Endothelial cell of umbilical vein (primary cell): ENCODE data around the gene TSKU. TPM values are rescaled to one million over a fixed set of nuclear protein-coding genes. Genes with fewer than 3 reads are reported as not detected.

Experiments used
- BruUV-seq: library from RNA; stranded (reverse); fragments of 400-500 nt; replicated peaks from 2 replicates; lab custom pipeline; 2021; lab: Mats Ljungman, UMichigan
- CTCF ChIA-PET: fragments of 300-600, 350-600 bp; sonication (Branson Sonifier 250); formaldehyde crosslinking; loops from one replicate; lab custom pipeline; 2021; ENCODE audit warnings: antibody characterized with exemption, inconsistent platforms; lab: Charles Lee
- POLR2A ChIA-PET: fragments of 300-600, 350-600 bp; sonication (Branson Sonifier 250); formaldehyde crosslinking; loops from one replicate; lab custom pipeline; 2021; ENCODE audit warnings: antibody characterized with exemption, inconsistent platforms; lab: Charles Lee
- DNase-seq: peaks from one replicate; pipeline ENCODE4 v3.0.0-alpha.2; 2011; ENCODE audit warnings: low read depth, low spot score
- FAIRE-seq: peaks from 2 replicates; lab custom pipeline; 2011; peaks lifted over from hg19 to GRCh38; lab: Jason Lieb, UNC
- H2AFZ ChIP-seq: 2 replicates; pipeline ENCODE4 v1.6.0; 2012; ENCODE audit warnings: low read depth, low read length, control low read depth, inconsistent platforms
- H3K27ac ChIP-seq: 2 replicates; pipeline ENCODE4 v1.5.1; 2011; ENCODE audit warnings: low read depth, mild to moderate bottlenecking, control low read depth, low read length, moderate library complexity; ENCODE audit not compliant: insufficient read depth
- H3K27me3 ChIP-seq, 2 experiments: 2 replicates each; pipeline versions ENCODE4 v1.6.0 to v1.6.1; 2011; ENCODE audit warnings: low read length in 2 of 2, mixed read lengths in 1 of 2; ENCODE audit not compliant: control insufficient read depth in 2 of 2, insufficient read depth in 2 of 2
- H3K36me3 ChIP-seq, 2 experiments: 2 replicates in 1 of 2; 3 replicates in 1 of 2; pipeline ENCODE4 v1.5.1; 2011; ENCODE audit warnings: low read length in 2 of 2, mild to moderate bottlenecking in 1 of 2, moderate library complexity in 1 of 2; ENCODE audit not compliant: control insufficient read depth in 2 of 2, insufficient read depth in 2 of 2; ENCODE audit errors: extremely low read depth in 1 of 2
- H3K4me1 ChIP-seq: 3 replicates; pipeline ENCODE4 v1.5.1; 2011; ENCODE audit warnings: mild to moderate bottlenecking, low read length; ENCODE audit not compliant: control insufficient read depth, insufficient read depth; ENCODE audit errors: extremely low read depth
- H3K4me2 ChIP-seq: 2 replicates; pipeline ENCODE4 v1.6.1; 2011; ENCODE audit warnings: low read length, control low read depth, mixed read lengths; ENCODE audit not compliant: insufficient read depth
- H3K4me3 ChIP-seq, 3 experiments: fragments of 200-600 bp in 1 of 3; sonication (generic), shearing (Covaris generic) in 1 of 3; replicated peaks in 1 of 3; 2 replicates each; pipeline ENCODE4 v1.5.1; 2011 to 2016; ENCODE audit warnings: control low read depth in 3 of 3, low read length in 3 of 3, mild to moderate bottlenecking in 2 of 3, inconsistent platforms in 1 of 3, low read depth in 1 of 3, moderate library complexity in 1 of 3; ENCODE audit not compliant: insufficient read depth in 1 of 3
- H3K79me2 ChIP-seq: 2 replicates; pipeline ENCODE4 v1.6.0; 2012; ENCODE audit warnings: low read length, inconsistent platforms; ENCODE audit not compliant: control insufficient read depth, insufficient read depth
- H3K9ac ChIP-seq: replicated peaks from 2 replicates; pipeline ENCODE3; 2011; ENCODE audit warnings: low read length, control low read depth; ENCODE audit not compliant: insufficient read depth; ENCODE audit errors: extremely low read depth
- H3K9me1 ChIP-seq: replicated peaks from 3 replicates; pipeline ENCODE4 v1.6.0; 2011; ENCODE audit warnings: mild to moderate bottlenecking, low read length; ENCODE audit not compliant: control insufficient read depth, insufficient read depth; ENCODE audit errors: extremely low read depth
- H3K9me3 ChIP-seq: replicated peaks from 2 replicates; pipeline ENCODE4 v1.5.1; 2012; ENCODE audit warnings: low read length, inconsistent platforms; ENCODE audit not compliant: control insufficient read depth, insufficient read depth
- H4K20me1 ChIP-seq: replicated peaks from 2 replicates; pipeline ENCODE3; 2011; ENCODE audit warnings: mild to moderate bottlenecking, low read length; ENCODE audit not compliant: control insufficient read depth, insufficient read depth; ENCODE audit errors: extremely low read depth
- EZH2 ChIP-seq: IDR thresholded peaks from 2 replicates; pipeline ENCODE4 v1.6.1; 2012; ENCODE audit warnings: borderline replicate concordance, low read depth, mild to moderate bottlenecking, moderate library complexity, low read length, inconsistent platforms; ENCODE audit not compliant: severe bottlenecking
- FOS ChIP-seq: IDR thresholded peaks from 2 replicates; pipeline ENCODE4 v1.6.1; 2011; ENCODE audit warnings: mild to moderate bottlenecking, low read length, moderate library complexity, borderline replicate concordance; ENCODE audit not compliant: insufficient read depth
- GATA2 ChIP-seq: IDR thresholded peaks from 2 replicates; pipeline ENCODE4 v1.7.0; 2011; ENCODE audit warnings: low read depth, mild to moderate bottlenecking, moderate library complexity, mixed read lengths, low read length; ENCODE audit not compliant: insufficient read length, insufficient read depth
- JUN ChIP-seq: IDR thresholded peaks from 2 replicates; pipeline ENCODE4 v1.6.1; 2011; ENCODE audit warnings: borderline replicate concordance, low read depth; ENCODE audit not compliant: insufficient read length, insufficient read depth
- MYC ChIP-seq: IDR thresholded peaks from one replicate; pipeline ENCODE4 v1.6.1; 2011; ENCODE audit warnings: mild to moderate bottlenecking, low read depth, low read length
- POLR2A ChIP-seq: IDR thresholded peaks from 2 replicates; pipeline ENCODE4 v1.6.1; 2012; ENCODE audit warnings: low read depth, mild to moderate bottlenecking, control low read depth, low read length
- POLR2AphosphoS5 ChIP-seq: IDR thresholded peaks from 2 replicates; pipeline ENCODE4 v1.6.1; 2012; ENCODE audit warnings: low read depth, mild to moderate bottlenecking, control low read depth, low read length, moderate library complexity; ENCODE audit not compliant: insufficient read depth
- dilution Hi-C: fragments of 300-500 bp; cut with MboI; formaldehyde crosslinking; loops from one replicate; pipeline ENCODE4 v1.15.0; 2019; ENCODE audit warnings: low sequenced_read_pairs; ENCODE audit not compliant: extremely low pct_ligation_motif_present
- intact Hi-C: fragments of 100-400 bp; cut with micrococcal nuclease; formaldehyde crosslinking; loops from one replicate; pipeline ENCODE4 v1.10.0; 2022
- polyA plus RNA-seq, 4 experiments: library from polyadenylated mRNA; depleted of rRNA in 3 of 4; stranded (reverse) in 3 of 4; unstranded in 1 of 4; fragments of >200 nt; gene quantifications; 2 replicates each; pipeline versions ENCODE4 v1.2.1 to v1.2.3, GENCODE V29; 2011 to 2012; ENCODE audit warnings: missing spikeins in 1 of 4
- total RNA-seq: library from RNA; stranded (reverse); gene quantifications from 2 replicates; pipeline ENCODE4 v1.2.3, GENCODE V29; 2021
- TF ChIP-seq, protein P1 (sequence below), 2 donors: IDR thresholded peaks; 1 replicate in 1 of 2; 2 replicates in 1 of 2; pipeline ENCODE4 v1.5.1; 2011; ENCODE audit warnings: low read length in 2 of 2, mild to moderate bottlenecking in 2 of 2, moderate library complexity in 2 of 2, control low read depth in 1 of 2, inconsistent platforms in 1 of 2, low read depth in 1 of 2; ENCODE audit not compliant: insufficient read depth in 1 of 2; ENCODE audit errors: extremely low read depth in 1 of 2
- TF ChIP-seq, protein P2 (sequence below): IDR thresholded peaks from 2 replicates; pipeline ENCODE4 v1.6.1; 2011; ENCODE audit not compliant: insufficient read depth, insufficient read length

TSKU gene
- total and polyA plus RNA-seq, 2 donors (not counting 3 experiments of a cell fraction or from before 2014, with no cell fraction given): 16.2 to 21.2 TPM

DNA sequence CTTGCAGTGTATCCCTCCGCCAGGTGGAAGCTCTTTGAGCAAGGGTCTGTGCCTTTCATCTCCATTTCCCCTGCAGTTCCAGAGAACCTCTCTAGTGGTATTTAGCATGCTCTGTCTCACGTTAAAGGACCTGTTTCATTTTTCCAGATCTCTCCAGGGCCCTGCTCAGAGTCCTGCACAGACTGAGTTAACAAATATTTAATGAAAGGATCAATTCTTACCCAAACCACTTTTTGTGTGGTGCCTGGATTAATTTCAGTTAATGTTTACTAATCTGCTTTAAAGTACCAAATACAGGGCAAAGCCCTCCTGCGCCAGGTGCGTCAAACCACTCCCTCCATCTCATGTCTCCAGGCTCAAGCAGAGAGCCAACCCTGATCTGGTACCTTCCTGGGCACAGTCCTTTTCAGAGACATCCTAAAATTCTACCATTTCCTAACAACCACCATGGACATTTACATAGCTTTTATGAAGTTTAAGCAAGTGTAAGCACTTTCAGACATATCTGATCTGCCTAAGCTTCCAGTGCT, 58.8 kb downstream of the TSKU start:
- Histone ChIP-seq H4K20me1 (no peaks in the 10 kb centered on the region), H3K4me3 (no peak overlapping the region), H3K9me1 (no peaks in the 10 kb centered on the region), H3K27ac (no peak overlapping the region), H3K9me3 (no peaks in the 10 kb centered on the region), H3K9ac (no peak overlapping the region), H3K4me2 (no peak overlapping the region), H3K4me1 (peaks cover 27% of the 10 kb centered on the region), H3K36me3 (no peaks in the 10 kb centered on the region), H3K27me3 (no peaks in the 10 kb centered on the region), H2AFZ (no peak overlapping the region), H3K79me2 (no peaks in the 10 kb centered on the region)
- POLR2A ChIA-PET: no interaction called here
- dilution Hi-C loops: no loop called here
- intact Hi-C loops: no loop called here
- CTCF ChIA-PET: interaction anchor here (5.2 kb wide), 1 partner anchor 77 kb away, joined by 26 read pairs; no protein-coding TSS in a partner anchor
- DNase-seq (no peak), FAIRE-seq (no peak)
- TF ChIP-seq FOS (no peak), POLR2A (no peak), JUN (no peak), EZH2 (no peak), POLR2AphosphoS5 (no peak), MYC (no peak), GATA2 (no peak)
- TF ChIP-seq, protein P1, sequence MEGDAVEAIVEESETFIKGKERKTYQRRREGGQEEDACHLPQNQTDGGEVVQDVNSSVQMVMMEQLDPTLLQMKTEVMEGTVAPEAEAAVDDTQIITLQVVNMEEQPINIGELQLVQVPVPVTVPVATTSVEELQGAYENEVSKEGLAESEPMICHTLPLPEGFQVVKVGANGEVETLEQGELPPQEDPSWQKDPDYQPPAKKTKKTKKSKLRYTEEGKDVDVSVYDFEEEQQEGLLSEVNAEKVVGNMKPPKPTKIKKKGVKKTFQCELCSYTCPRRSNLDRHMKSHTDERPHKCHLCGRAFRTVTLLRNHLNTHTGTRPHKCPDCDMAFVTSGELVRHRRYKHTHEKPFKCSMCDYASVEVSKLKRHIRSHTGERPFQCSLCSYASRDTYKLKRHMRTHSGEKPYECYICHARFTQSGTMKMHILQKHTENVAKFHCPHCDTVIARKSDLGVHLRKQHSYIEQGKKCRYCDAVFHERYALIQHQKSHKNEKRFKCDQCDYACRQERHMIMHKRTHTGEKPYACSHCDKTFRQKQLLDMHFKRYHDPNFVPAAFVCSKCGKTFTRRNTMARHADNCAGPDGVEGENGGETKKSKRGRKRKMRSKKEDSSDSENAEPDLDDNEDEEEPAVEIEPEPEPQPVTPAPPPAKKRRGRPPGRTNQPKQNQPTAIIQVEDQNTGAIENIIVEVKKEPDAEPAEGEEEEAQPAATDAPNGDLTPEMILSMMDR (IDR thresholded peaks at IDR 0.05; ENCODE audit: extremely low read depth in 1 of 2, insufficient read depth in 1 of 2, low read depth in 1 of 2, low read length in 2 of 2): no peak
- TF ChIP-seq, protein P2, sequence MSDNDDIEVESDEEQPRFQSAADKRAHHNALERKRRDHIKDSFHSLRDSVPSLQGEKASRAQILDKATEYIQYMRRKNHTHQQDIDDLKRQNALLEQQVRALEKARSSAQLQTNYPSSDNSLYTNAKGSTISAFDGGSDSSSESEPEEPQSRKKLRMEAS: no peak
- no TSS peak for BruUV-seq
